Ishikawa (cell line): Measurements from ENCODE around the gene SYCE3.

Source experiments
- CEBPB ChIP-seq: IDR thresholded peaks from 2 replicates; pipeline ENCODE4 v1.6.1; 2012
- CREB1 ChIP-seq: IDR thresholded peaks from 2 replicates; pipeline ENCODE4 v1.6.1; 2012; ENCODE audit warnings: low read depth
- EGR1 ChIP-seq: IDR thresholded peaks from 2 replicates; pipeline ENCODE4 v1.6.1; 2012
- EP300 ChIP-seq: IDR thresholded peaks from 2 replicates; pipeline ENCODE4 v1.6.1; 2012; ENCODE audit warnings: borderline replicate concordance
- FOXM1 ChIP-seq: IDR thresholded peaks from 2 replicates; pipeline ENCODE4 v1.6.1; 2012; ENCODE audit warnings: low read depth, borderline replicate concordance
- MAX ChIP-seq: IDR thresholded peaks from 2 replicates; pipeline ENCODE4 v1.6.1; 2012
- NFIC ChIP-seq: IDR thresholded peaks from 2 replicates; pipeline ENCODE4 v1.6.1; 2012
- RAD21 ChIP-seq: IDR thresholded peaks from 2 replicates; pipeline ENCODE4 v1.6.1; 2012; ENCODE audit warnings: low read depth
- REST ChIP-seq: IDR thresholded peaks from 2 replicates; pipeline ENCODE4 v1.6.1; 2012; ENCODE audit warnings: low read depth, mild to moderate bottlenecking
- TAF1 ChIP-seq: IDR thresholded peaks from 2 replicates; pipeline ENCODE4 v1.6.1; 2012; ENCODE audit warnings: low read depth, mild to moderate bottlenecking
- TCF12 ChIP-seq: IDR thresholded peaks from 2 replicates; pipeline ENCODE4 v1.6.1; 2012; ENCODE audit warnings: low read depth
- TEAD4 ChIP-seq: IDR thresholded peaks from 2 replicates; pipeline ENCODE4 v1.6.1; 2012
- USF1 ChIP-seq: IDR thresholded peaks from 2 replicates; pipeline ENCODE4 v1.6.1; 2012
- YY1 ChIP-seq: IDR thresholded peaks from 2 replicates; pipeline ENCODE4 v1.6.1; 2012; ENCODE audit warnings: low read depth
- ZBTB7A ChIP-seq: IDR thresholded peaks from 2 replicates; pipeline ENCODE4 v1.6.1; 2012; ENCODE audit warnings: low read depth

The SYCE3 gene

GRCh38 chr22:50507421-50507990 is 55.2 kb downstream of the SYCE3 start, which contains the start of gene LMF2:
TSS of gene LMF2 (minus strand) at chr22:50507702. CDS start at chr22:50507675, 27 bp downstream.
- TF ChIP-seq CEBPB (no peak), ZBTB7A (no peak), TEAD4 (no peak), USF1 (no peak), YY1 (peak; percentile 79), CREB1 (no peak), NFIC (no peak)

GRCh38 chr22:50506611-50507420 is 55.9 kb downstream of the SYCE3 start:
- TF ChIP-seq REST (no peak), CREB1 (no peak), MAX (no peak), TEAD4 (no peak), FOXM1 (no peak), RAD21 (no peak), ZBTB7A (no peak), EGR1 (no peak), CEBPB (no peak), NFIC (no peak), EP300 (no peak), TCF12 (no peak), YY1 (no peak), USF1 (no peak)

- TF ChIP-seq TCF12 (no peak), EP300 (no peak), TAF1 (no peak), TEAD4 (no peak), NFIC (no peak), USF1 (no peak), CREB1 (no peak), EGR1 (no peak)
Observed at GRCh38 chr22:50505776-50506610, 56.7 kb downstream of the SYCE3 start.

GRCh38 chr22:50505276-50505775 is 57.4 kb downstream of the SYCE3 start:
- TF ChIP-seq MAX (no peak), TEAD4 (no peak), TCF12 (no peak), TAF1 (no peak), CEBPB (no peak), CREB1 (no peak), EGR1 (no peak), RAD21 (no peak), NFIC (no peak), FOXM1 (no peak), YY1 (no peak), REST (no peak), EP300 (no peak), ZBTB7A (no peak), USF1 (no peak)
